Measurements from ENCODE around the gene METTL6. TPM values are rescaled to one million over a fixed set of nuclear protein-coding genes. Genes with fewer than 3 reads are reported as not detected.

Gene METTL6
- polyA plus RNA-seq, 1 experiment: 14.4 TPM

- POLR2A ChIA-PET: no interaction called here
- no peak for DNase-seq (ENCODE audit: low read depth)
These were observed 44.9 kb downstream of the METTL6 start for GRCh38 chr3:15382405-15382923.

DNA sequence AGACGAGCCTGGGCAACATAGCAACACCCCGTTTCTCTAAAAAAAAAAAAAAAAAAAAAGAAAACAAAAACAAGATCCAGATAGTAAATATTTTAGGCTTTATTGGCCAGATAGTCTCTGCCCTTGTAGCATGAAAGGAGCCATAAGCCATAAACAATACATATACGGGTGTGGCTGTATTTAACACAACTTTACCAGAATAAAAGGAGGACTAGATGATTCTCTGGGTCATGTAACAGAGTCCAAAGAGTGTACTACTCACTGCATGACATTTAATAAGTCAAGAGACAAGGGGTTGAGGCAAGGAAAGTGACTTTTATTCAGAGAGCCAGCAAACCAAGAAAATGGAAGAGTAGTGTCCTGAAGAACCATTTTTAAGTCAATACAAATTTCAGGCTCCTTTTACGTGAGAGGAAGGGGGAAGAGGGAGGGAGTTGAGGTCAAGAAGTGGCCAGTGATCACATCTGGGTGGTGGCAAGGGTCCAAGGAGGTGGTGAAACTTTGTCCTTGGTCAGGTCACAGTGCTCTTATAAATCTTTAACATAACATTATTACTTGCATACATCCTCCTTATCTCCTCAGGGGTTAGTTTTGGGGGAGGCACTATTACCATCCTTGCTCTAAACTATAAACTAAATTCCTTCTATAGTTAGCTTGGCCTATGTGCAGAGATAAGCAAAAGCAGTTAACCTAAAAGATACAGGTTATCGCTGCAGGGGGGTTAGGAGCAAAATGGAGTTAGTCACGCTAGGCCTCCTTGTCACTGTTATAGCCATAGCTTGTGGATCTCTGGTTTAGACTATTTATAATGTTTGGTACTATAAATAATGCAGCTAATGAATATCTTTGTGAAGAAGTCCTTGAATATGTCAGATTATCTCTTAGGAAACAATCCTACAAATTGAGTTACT, 46.1 kb downstream of the METTL6 start:
- no peaks in the 10 kb centered on the region for H3K27me3 ChIP-seq (ENCODE audit: control insufficient read depth, insufficient read depth, low read length)
- POLR2A ChIA-PET: no interaction called here
- no peak overlapping the region for H3K4me3 ChIP-seq (ENCODE audit: low read depth, low read length)
- no peak for DNase-seq (ENCODE audit: low read depth)
- no peaks in the 10 kb centered on the region for H3K36me3 ChIP-seq (ENCODE audit: control insufficient read depth, insufficient read depth, low read length)
- TF ChIP-seq CTCF (IDR thresholded peaks at IDR 0.05; ENCODE audit: insufficient read depth, low read depth, low read length): no peak
- CTCF ChIA-PET: interaction anchor here (0.6 to 6.4 kb wide), 4 partner anchors 9 to 113 kb away, joined by 3 to 112 read pairs (median 5); no protein-coding TSS in a partner anchor

More at GRCh38 chr3:15382405-15382923, 44.9 kb downstream of the METTL6 start:
- CTCF ChIA-PET: interaction anchor here (1.1 to 6.4 kb wide), 2 partner anchors 23 to 114 kb away, joined by 4 to 112 read pairs; no protein-coding TSS in a partner anchor
- TF ChIP-seq CTCF (IDR thresholded peaks at IDR 0.05; ENCODE audit: insufficient read depth, low read depth, low read length): no peak
- Histone ChIP-seq H3K36me3 (ENCODE audit: control insufficient read depth, insufficient read depth, low read length) (no peaks in the 10 kb centered on the region), H3K27me3 (ENCODE audit: control insufficient read depth, insufficient read depth, low read length) (no peaks in the 10 kb centered on the region), H3K4me3 (ENCODE audit: low read depth, low read length) (no peak overlapping the region)

DNA sequence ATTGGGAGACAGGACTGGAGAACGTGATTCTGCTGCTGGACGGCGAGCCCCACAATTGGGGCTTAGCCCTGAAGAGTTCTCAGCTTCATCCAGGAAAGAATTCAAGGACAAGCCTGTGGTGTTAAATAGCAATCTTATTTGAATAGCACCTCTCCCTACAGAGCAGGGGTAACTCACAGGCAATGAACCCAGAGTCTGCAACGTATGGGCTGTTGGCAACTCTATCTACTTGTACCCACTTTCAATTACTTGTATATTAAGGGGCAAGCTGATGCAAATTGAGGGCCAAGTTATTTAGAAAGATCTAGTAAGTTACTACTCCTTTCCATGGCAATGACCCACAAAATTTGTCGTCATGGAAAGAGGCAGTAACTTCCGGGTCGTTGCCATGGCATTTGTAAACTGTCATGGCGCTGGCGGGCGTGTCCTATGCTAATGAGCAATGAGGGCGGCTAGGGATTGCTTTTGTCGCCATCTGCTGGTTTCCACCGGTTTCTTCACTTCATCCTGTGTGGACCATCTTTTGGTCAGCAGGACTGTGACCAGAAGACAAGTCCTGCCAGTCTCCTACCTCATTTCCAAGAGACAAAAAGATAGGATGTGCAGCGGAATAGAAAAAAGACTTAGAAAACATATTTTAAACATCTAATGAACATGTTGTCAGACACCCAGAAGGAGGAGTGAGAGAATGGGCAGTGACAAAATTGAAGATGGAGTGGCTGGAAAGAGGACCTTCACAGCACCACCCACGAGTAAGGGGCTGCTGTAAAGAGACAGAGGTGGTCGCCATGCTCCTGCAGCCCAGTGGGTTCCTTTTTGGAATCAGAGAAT, 49.2 kb downstream of the METTL6 start:
- ChIA-PET POLR2A (no interaction called here), CTCF (interaction anchor here (0.7 to 6.4 kb wide), 5 partner anchors 14 to 110 kb away, joined by 3 to 112 read pairs (median 3); no protein-coding TSS in a partner anchor)
- Histone ChIP-seq H3K4me3 (ENCODE audit: low read depth, low read length) (no peak overlapping the region), H3K36me3 (ENCODE audit: control insufficient read depth, insufficient read depth, low read length) (no peaks in the 10 kb centered on the region), H3K27me3 (ENCODE audit: control insufficient read depth, insufficient read depth, low read length) (no peaks in the 10 kb centered on the region)
- DNase-seq (ENCODE audit: low read depth): peak; percentile 62
- peak; percentile 86 for TF ChIP-seq CTCF (IDR thresholded peaks at IDR 0.05; ENCODE audit: insufficient read depth, low read depth, low read length)

DNA sequence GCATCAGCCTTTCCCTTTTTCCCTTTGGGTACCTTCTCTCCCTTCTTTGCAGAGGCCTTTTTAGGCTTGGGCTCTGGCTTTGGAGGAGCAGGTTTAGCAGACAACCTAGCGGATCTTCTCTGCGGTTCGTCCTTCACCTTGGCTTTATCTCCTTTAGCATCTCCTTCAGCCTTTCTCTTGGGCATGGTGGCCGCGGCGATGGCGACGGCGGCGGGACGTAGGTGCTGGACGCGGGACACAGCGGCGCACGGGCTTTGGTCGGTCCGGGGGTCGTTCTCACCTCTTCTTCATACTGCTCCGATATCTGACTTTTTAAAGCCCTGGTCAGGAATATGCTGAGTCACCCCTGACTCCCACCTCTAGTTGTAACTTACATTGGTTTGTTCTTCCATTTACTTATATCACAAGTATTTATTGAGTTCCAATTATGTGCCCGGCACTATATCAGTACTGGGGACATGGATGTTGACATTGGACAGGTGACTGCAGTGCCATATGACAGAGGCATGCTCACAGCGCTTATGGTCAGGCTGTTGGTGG, 51.8 kb downstream of the METTL6 start:
- no peaks in the 10 kb centered on the region for H3K27me3 ChIP-seq (ENCODE audit: control insufficient read depth, insufficient read depth, low read length)
- no peak for DNase-seq (ENCODE audit: low read depth)
- CTCF ChIA-PET: interaction anchor here (1.6 kb wide), 1 partner anchor 33 kb away, joined by 3 read pairs; no protein-coding TSS in a partner anchor
- POLR2A ChIA-PET: no interaction called here
- no peak overlapping the region for H3K4me3 ChIP-seq (ENCODE audit: low read depth, low read length)
- H3K36me3 ChIP-seq (ENCODE audit: control insufficient read depth, insufficient read depth, low read length): no peaks in the 10 kb centered on the region
- no peak for TF ChIP-seq CTCF (IDR thresholded peaks at IDR 0.05; ENCODE audit: insufficient read depth, low read depth, low read length)
